Cardiac muscle cell (in vitro differentiated cells and primary cell): ENCODE measurements around the gene OR10V1. TPM values are rescaled to one million over a fixed set of nuclear protein-coding genes. Genes with fewer than 3 reads are reported as not detected.

Experiments
- DNase-seq, 2 donors: peaks; one replicate each; pipeline versions ENCODE4 v3.0.0 to v3.0.0-alpha.2; 2010 to 2017; ENCODE audit warnings: low read depth in 1 of 2, low spot score in 1 of 2
- H3K27ac ChIP-seq: fragments of 200-600 bp; sonication (generic); 2 replicates; pipeline ENCODE4 v1.5.1; 2016
- H3K27me3 ChIP-seq: fragments of 200-600 bp; sonication (generic); 2 replicates; pipeline ENCODE4 v1.6.0; 2016; ENCODE audit warnings: control low read depth
- H3K36me3 ChIP-seq: fragments of 200-600 bp; sonication (generic); 2 replicates; pipeline ENCODE4 v1.5.1; 2016; ENCODE audit warnings: control low read depth
- H3K4me1 ChIP-seq: fragments of 200-600 bp; sonication (generic); 2 replicates; pipeline ENCODE4 v1.8.1; 2017; ENCODE audit warnings: low read depth, mild to moderate bottlenecking, mixed run types
- H3K4me3 ChIP-seq: fragments of 200-600 bp; sonication (generic); 2 replicates; pipeline ENCODE4 v1.5.1; 2016; ENCODE audit warnings: mild to moderate bottlenecking
- H3K9me3 ChIP-seq: fragments of 200-600 bp; sonication (generic); 2 replicates; pipeline ENCODE4 v1.5.1; 2017; ENCODE audit warnings: low read depth, mild to moderate bottlenecking, control low read depth
- CTCF ChIP-seq: IDR thresholded peaks from 2 replicates; pipeline ENCODE4 v1.5.1; 2012; ENCODE audit warnings: low read depth, mild to moderate bottlenecking, low read length
- polyA plus RNA-seq: library from polyadenylated mRNA; unstranded; fragments of >200 nt; fragmentation: Nextera tagmentation; extraction: Ambion mirVana; gene quantifications from 2 replicates; pipeline ENCODE4 v1.2.1, GENCODE V29; 2016
- total RNA-seq: library from RNA; depleted of rRNA; stranded (reverse); fragments of >200 nt; gene quantifications from 2 replicates; pipeline ENCODE4 v1.2.3, GENCODE V29; 2016

OR10V1 gene
- total and polyA plus RNA-seq, 2 experiments from 2014 or later, result not detected

DNA sequence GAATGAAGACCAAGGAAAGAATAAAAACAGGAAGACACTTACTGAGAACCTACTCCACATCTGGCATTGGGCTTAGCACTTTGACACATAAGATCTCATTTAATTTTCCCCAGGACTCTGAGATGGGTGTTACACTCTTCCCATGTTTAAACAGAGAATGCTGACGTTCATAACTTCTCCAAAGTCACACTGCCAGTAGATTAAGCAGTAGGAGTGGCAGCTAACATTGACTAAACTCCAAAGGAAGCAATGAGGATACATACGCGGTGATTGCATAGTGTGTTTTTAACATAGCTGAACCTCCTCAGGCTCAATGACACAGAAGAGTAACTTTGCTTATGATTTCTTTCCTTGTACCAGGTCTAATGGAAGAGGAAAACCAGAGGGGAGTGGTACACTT lies 14.5 kb upstream of the OR10V1 start:
- Histone ChIP-seq H3K4me3 (no peak overlapping the region), H3K27me3 (no peaks in the 10 kb centered on the region), H3K36me3 (no peaks in the 10 kb centered on the region), H3K9me3 (no peaks in the 10 kb centered on the region), H3K4me1 (no peaks in the 10 kb centered on the region), H3K27ac (no peak overlapping the region)
- no peak for TF ChIP-seq CTCF
- no peak for DNase-seq

GRCh38 chr11:59727426-59727825 lies 13.8 kb upstream of the OR10V1 start:
- Histone ChIP-seq H3K27me3 (no peaks in the 10 kb centered on the region), H3K4me1 (no peaks in the 10 kb centered on the region), H3K9me3 (no peaks in the 10 kb centered on the region), H3K4me3 (no peak overlapping the region), H3K27ac (no peak overlapping the region), H3K36me3 (no peaks in the 10 kb centered on the region)
- no peak for TF ChIP-seq CTCF
- DNase-seq, result no peak

DNA sequence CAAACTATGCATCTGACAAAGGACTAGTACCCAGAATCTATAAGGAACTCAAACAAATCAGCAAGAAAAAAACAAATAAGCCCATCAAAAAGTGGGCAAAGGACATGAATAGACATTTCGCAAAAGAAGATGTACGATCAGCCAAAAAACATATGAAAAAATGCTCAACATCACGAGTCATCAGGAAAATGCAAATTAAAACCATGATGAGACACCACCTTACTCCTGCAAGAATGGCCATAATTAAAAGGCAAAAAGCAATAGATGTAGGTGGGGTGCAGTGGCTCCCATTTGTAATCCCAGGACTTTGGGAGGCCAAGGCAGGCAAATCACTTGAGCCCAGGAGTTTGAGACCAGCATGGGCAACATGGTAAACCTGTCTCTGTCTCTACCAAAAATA lies 10.4 kb upstream of the OR10V1 start:
- H3K9me3 ChIP-seq, result no peaks in the 10 kb centered on the region
- no peak for TF ChIP-seq CTCF

GRCh38 chr11:59719556-59719955 lies 5.9 kb upstream of the OR10V1 start:
- H3K9me3 ChIP-seq, result no peaks in the 10 kb centered on the region
- no peaks in the 10 kb centered on the region for H3K36me3 ChIP-seq
- no peaks in the 10 kb centered on the region for H3K4me1 ChIP-seq
- peaks cover 3% of the 10 kb centered on the region for H3K27me3 ChIP-seq
- no peak for DNase-seq
- no peak for TF ChIP-seq CTCF
- no peak overlapping the region for H3K27ac ChIP-seq
- H3K4me3 ChIP-seq, result no peak overlapping the region

More for the DNA sequence above, 10.4 kb upstream of the OR10V1 start:
- Histone ChIP-seq H3K4me3 (no peak overlapping the region), H3K36me3 (no peaks in the 10 kb centered on the region), H3K4me1 (no peaks in the 10 kb centered on the region), H3K27me3 (no peaks in the 10 kb centered on the region), H3K27ac (no peak overlapping the region)
- no peak for DNase-seq

GRCh38 chr11:59716051-59716450 lies 2.4 kb upstream of the OR10V1 start:
- no peaks in the 10 kb centered on the region for H3K4me1 ChIP-seq
- no peak overlapping the region for H3K27ac ChIP-seq
- H3K9me3 ChIP-seq, result no peaks in the 10 kb centered on the region
- H3K4me3 ChIP-seq, result no peak overlapping the region
- no peak for TF ChIP-seq CTCF
- H3K36me3 ChIP-seq, result no peaks in the 10 kb centered on the region
- H3K27me3 ChIP-seq, result peaks cover 3% of the 10 kb centered on the region
- DNase-seq, result no peak
